Astrocyte of the cerebellum (primary cell): ENCODE results near the gene AUH.

Source experiments
- DNase-seq: peaks from one replicate; pipeline ENCODE4 v3.0.0-alpha.2; 2011; ENCODE audit warnings: low read depth
- H3K4me3 ChIP-seq: 2 replicates; pipeline ENCODE4 v1.5.1; 2011; ENCODE audit warnings: mild to moderate bottlenecking, low read depth, low read length, moderate library complexity
- in situ Hi-C: cut with HindIII; loops from 2 replicates; pipeline ENCODE4 v1.10.0; 2017; ENCODE audit warnings: low sequenced_read_pairs
- TF ChIP-seq, protein P1 (sequence below): IDR thresholded peaks from 2 replicates; pipeline ENCODE4 v1.5.1; 2012; ENCODE audit warnings: low read length, low read depth, moderate library complexity, mild to moderate bottlenecking; ENCODE audit errors: missing control alignments

AUH gene

DNA sequence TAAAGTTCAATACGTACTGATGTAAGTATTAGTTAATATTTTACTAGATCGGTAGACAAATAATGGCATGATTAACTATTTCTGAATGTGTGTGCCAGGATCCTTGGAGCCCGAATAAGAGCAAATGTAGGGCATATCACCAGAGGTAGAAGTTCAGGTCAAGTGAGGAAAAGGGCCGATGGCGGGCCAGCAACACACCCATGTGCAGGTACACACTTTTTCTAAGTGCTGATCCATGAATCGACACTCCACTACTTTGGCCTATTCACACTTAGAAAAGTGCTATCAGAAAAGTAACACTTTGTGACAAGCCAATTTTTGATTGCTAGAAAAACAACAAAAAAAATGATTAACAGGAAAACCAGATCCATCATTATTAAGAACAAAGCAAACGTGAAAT, 150.3 kb downstream of the AUH start:
- TF ChIP-seq, protein P1, sequence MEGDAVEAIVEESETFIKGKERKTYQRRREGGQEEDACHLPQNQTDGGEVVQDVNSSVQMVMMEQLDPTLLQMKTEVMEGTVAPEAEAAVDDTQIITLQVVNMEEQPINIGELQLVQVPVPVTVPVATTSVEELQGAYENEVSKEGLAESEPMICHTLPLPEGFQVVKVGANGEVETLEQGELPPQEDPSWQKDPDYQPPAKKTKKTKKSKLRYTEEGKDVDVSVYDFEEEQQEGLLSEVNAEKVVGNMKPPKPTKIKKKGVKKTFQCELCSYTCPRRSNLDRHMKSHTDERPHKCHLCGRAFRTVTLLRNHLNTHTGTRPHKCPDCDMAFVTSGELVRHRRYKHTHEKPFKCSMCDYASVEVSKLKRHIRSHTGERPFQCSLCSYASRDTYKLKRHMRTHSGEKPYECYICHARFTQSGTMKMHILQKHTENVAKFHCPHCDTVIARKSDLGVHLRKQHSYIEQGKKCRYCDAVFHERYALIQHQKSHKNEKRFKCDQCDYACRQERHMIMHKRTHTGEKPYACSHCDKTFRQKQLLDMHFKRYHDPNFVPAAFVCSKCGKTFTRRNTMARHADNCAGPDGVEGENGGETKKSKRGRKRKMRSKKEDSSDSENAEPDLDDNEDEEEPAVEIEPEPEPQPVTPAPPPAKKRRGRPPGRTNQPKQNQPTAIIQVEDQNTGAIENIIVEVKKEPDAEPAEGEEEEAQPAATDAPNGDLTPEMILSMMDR, result no peak
- no peak overlapping the region for H3K4me3 ChIP-seq
- in situ Hi-C loops, result no loop called here
- no peak for DNase-seq

DNA sequence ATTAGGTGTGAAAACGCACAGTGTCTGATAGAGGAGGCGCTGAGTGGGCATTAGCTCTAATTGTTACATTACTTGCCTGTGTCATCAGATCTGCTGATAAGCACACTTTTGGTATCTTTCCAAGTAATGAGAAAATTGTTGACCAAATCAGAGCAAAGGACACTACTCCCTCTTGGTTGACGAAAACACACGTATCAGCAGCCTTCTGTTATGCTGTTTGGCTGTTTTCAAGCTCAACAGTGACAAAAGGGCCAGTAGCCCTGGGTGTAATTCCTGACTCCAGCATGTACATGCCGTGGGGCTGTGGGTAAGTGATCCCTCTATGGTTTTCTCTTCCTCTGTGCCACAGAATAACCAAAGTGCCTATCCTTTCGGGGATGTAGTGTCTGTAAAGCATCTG, 151.4 kb downstream of the AUH start:
- no peak for DNase-seq
- no peak overlapping the region for H3K4me3 ChIP-seq
- in situ Hi-C loops, result no loop called here
- TF ChIP-seq, protein P1, result no peak

GRCh38 chr9:91208837-91209236, 152.9 kb downstream of the AUH start:
- no peak for DNase-seq
- in situ Hi-C loops, result no loop called here
- TF ChIP-seq, protein P1, result no peak
- H3K4me3 ChIP-seq, result no peak overlapping the region

GRCh38 chr9:91208419-91208745, 153.3 kb downstream of the AUH start:
- TF ChIP-seq, protein P1, result no peak
- in situ Hi-C loops, result no loop called here
- H3K4me3 ChIP-seq, result no peak overlapping the region
- DNase-seq, result no peak

GRCh38 chr9:91207729-91208418, 153.8 kb downstream of the AUH start:
- H3K4me3 ChIP-seq, result no peak overlapping the region
- DNase-seq, result no peak
- in situ Hi-C loops, result no loop called here
- TF ChIP-seq, protein P1, result no peak

GRCh38 chr9:91207397-91207728, 154.4 kb downstream of the AUH start:
- TF ChIP-seq, protein P1, result no peak
- in situ Hi-C loops, result no loop called here
- H3K4me3 ChIP-seq, result no peak overlapping the region
- no peak for DNase-seq

DNA sequence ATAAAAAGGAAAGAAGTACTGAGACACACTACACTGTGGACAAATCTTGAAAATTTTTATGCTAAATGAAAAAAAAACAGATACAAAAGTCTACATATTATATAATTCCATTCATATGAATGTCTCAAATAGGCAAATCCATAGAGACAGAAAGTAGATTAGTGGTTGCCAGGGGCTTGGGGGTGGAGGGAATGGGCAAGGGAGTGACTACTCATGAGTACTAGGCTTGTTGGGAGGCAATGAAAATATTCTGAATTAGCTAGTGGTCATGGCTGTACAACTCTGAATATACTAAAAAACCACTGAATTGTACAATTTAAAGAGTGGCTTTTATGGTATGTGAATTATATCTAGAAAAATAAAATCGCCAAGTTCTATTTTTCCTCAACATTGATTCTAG, 154.9 kb downstream of the AUH start:
- DNase-seq, result no peak
- TF ChIP-seq, protein P1, result no peak
- in situ Hi-C loops, result no loop called here
- H3K4me3 ChIP-seq, result no peak overlapping the region
